Uterus (tissue), 2 donors: ENCODE data around the gene CELF2.

Experiments used
- POLR2A ChIP-seq, 2 donors: fragments of 450-650 bp; IDR thresholded peaks; one replicate each; pipeline ENCODE4 v1.6.1; 2016; ENCODE audit warnings: antibody characterized with exemption in 2 of 2, mild to moderate bottlenecking in 1 of 2, moderate library complexity in 1 of 2
- TF ChIP-seq, protein P1 (sequence below), 4 experiments: fragments of 200-600 bp in 2 of 4; fragments of 450-650 bp in 2 of 4; sonication (generic) in 2 of 4; IDR thresholded peaks; one replicate each; pipeline ENCODE4 v1.5.1; 2016 to 2019; ENCODE audit warnings: antibody characterized with exemption in 4 of 4, mild to moderate bottlenecking in 2 of 4, moderate library complexity in 1 of 4

DNA sequence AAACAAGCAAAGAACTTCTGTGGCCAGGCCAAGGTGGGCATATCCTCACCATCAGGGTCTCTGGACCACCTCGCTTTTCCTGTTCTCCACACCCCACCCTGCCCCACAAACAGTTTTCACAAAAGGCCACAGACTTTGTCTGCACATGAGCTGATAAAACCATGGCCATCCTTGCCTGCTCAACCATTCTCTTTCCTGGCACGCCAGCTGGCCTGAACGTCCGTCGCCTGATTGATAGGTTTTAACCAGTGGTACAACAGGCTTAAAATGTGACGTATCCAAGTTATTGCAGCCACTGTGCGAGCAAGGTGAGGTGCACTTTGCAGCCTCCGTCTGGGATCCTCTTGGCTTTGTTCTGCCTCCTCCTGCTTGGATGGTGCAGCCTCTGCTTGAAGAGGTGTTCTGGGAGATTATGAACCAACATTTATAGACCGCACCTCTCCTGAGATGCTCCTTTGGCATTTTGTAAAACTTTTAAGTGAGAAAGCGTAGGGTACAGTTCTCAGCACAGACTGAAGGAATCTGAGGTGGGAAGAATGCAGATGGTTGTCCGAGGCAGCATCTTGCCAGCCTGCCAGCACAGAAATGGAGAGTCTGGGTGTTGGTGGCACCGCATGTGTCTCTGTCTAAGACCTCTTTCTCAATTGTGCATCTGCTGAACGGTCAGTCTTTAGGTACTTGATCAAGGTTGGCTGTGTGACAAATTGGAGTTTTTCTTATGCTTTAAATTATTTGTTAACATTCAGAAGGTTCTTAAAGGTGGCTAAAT is 288.3 kb downstream of the CELF2 start:
- TF ChIP-seq POLR2A (IDR thresholded peaks at IDR 0.05), result no peak
- TF ChIP-seq, protein P1, sequence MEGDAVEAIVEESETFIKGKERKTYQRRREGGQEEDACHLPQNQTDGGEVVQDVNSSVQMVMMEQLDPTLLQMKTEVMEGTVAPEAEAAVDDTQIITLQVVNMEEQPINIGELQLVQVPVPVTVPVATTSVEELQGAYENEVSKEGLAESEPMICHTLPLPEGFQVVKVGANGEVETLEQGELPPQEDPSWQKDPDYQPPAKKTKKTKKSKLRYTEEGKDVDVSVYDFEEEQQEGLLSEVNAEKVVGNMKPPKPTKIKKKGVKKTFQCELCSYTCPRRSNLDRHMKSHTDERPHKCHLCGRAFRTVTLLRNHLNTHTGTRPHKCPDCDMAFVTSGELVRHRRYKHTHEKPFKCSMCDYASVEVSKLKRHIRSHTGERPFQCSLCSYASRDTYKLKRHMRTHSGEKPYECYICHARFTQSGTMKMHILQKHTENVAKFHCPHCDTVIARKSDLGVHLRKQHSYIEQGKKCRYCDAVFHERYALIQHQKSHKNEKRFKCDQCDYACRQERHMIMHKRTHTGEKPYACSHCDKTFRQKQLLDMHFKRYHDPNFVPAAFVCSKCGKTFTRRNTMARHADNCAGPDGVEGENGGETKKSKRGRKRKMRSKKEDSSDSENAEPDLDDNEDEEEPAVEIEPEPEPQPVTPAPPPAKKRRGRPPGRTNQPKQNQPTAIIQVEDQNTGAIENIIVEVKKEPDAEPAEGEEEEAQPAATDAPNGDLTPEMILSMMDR (IDR thresholded peaks at IDR 0.05), result no peak
